Sigmoid colon (tissue), 4 donors: ENCODE results near the gene BRD4.

Experiments used
- CTCF ChIP-seq, 4 experiments: fragments of 450-650 bp in 3 of 4; fragments of 200-600 bp in 1 of 4; IDR thresholded peaks; one replicate each; pipeline ENCODE4 v1.5.1; 2016 to 2019; ENCODE audit warnings: antibody characterized with exemption in 4 of 4, mild to moderate bottlenecking in 3 of 4, moderate library complexity in 2 of 4
- EP300 ChIP-seq, 4 donors: sonication (generic); formaldehyde crosslinking; IDR thresholded peaks; one replicate each; pipeline ENCODE4 v1.6.1; 2017; ENCODE audit warnings: antibody characterized with exemption in 4 of 4
- POLR2A ChIP-seq, 2 donors: fragments of 450-650 bp; IDR thresholded peaks; one replicate each; pipeline ENCODE4 v1.6.1; 2016; ENCODE audit warnings: antibody characterized with exemption in 2 of 2, mild to moderate bottlenecking in 2 of 2, moderate library complexity in 2 of 2

DNA sequence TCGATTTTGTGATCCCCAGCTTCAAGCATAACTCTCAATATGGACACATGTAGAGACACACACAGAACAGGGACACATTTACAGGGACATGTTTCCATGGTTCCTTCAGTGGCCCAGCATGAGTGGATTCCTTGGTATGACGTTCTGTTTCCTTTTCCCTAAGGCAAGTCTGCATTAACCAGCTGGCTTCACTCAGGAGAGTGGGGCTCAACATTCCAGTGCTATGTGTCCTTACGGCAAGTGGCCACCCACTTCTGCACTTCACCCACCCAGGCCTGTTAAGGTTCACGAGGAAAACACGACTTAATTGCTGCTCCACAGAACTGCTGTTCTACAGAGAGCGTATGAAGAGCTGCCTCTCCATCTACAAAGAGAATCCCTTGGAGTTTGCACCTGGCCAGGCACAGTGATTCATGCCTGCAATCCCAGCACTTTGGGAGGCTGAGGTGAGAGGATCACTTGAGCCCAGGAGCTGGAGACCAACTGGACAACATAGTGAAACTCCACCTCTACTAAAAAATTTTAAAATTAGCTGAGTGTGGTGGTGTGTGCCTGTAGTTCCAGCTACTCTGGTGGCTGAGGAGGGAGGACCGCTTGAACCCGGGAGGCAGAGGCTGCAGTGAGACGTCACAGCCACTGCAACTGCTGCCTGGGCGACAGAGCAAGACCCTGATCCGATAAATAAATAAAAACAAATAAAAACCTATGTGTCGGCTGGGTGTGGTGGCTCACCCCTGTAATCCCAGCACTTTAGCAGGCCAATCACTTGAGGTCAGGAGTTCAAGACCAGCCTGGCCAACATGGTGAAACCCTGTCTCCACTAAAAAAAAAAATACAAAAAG is 32.5 kb downstream of the BRD4 start:
- TF ChIP-seq CTCF (IDR thresholded peaks at IDR 0.05) (no peak), POLR2A (IDR thresholded peaks at IDR 0.05) (no peak), EP300 (IDR thresholded peaks at IDR 0.05) (no peak)
